Astrocyte of the cerebellum (primary cell): ENCODE measurements around the gene CELSR2.

ENCODE experiments used
- DNase-seq: peaks from one replicate; pipeline ENCODE4 v3.0.0-alpha.2; 2011; ENCODE audit warnings: low read depth
- H3K4me3 ChIP-seq: 2 replicates; pipeline ENCODE4 v1.5.1; 2011; ENCODE audit warnings: mild to moderate bottlenecking, low read depth, low read length, moderate library complexity
- CTCF ChIP-seq: IDR thresholded peaks from 2 replicates; pipeline ENCODE4 v1.5.1; 2012; ENCODE audit warnings: low read length, low read depth, moderate library complexity, mild to moderate bottlenecking; ENCODE audit errors: missing control alignments
- in situ Hi-C: cut with HindIII; loops from 2 replicates; pipeline ENCODE4 v1.10.0; 2017; ENCODE audit warnings: low sequenced_read_pairs

CELSR2 gene

GRCh38 chr1:109268431-109269211 lies 19.3 kb downstream of the CELSR2 start:
- H3K4me3 ChIP-seq, result no peak overlapping the region
- TF ChIP-seq CTCF, result no peak
- DNase-seq, result no peak
- in situ Hi-C loops, result no loop called here

GRCh38 chr1:109269212-109269980 lies 20.1 kb downstream of the CELSR2 start:
- no peak for DNase-seq
- in situ Hi-C loops, result no loop called here
- no peak for TF ChIP-seq CTCF
- no peak overlapping the region for H3K4me3 ChIP-seq

GRCh38 chr1:109269981-109270622 lies 20.8 kb downstream of the CELSR2 start:
- in situ Hi-C loops, result loop anchor here (10.0 kb wide), 1 partner anchor 135 kb away; no protein-coding TSS in a partner anchor
- no peak for TF ChIP-seq CTCF
- no peak overlapping the region for H3K4me3 ChIP-seq
- no peak for DNase-seq

- in situ Hi-C loops, result loop anchor here (10.0 kb wide), 1 partner anchor 134 kb away; no protein-coding TSS in a partner anchor
- no peak overlapping the region for H3K4me3 ChIP-seq
- no peak for TF ChIP-seq CTCF
- no peak for DNase-seq
Measured at GRCh38 chr1:109270623-109271317, 21.4 kb downstream of the CELSR2 start.

GRCh38 chr1:109271458-109271857 lies 22.1 kb downstream of the CELSR2 start:
- no peak for TF ChIP-seq CTCF
- in situ Hi-C loops, result loop anchor here (10.0 kb wide), 1 partner anchor 133 kb away; no protein-coding TSS in a partner anchor

More at GRCh38 chr1:109271458-109271857, 22.1 kb downstream of the CELSR2 start:
- H3K4me3 ChIP-seq, result no peak overlapping the region
- DNase-seq, result no peak
